Epithelial cell of proximal tubule (primary cell): ENCODE results near the gene TMEM138. TPM values are rescaled to one million over a fixed set of nuclear protein-coding genes. Genes with fewer than 3 reads are reported as not detected.

ENCODE experiments used
- DNase-seq: peaks from one replicate; pipeline ENCODE4 v3.0.0-alpha.2; 2011; ENCODE audit warnings: low read depth
- H3K4me3 ChIP-seq: 2 replicates; pipeline ENCODE4 v1.5.1; 2011; ENCODE audit warnings: low read depth, mild to moderate bottlenecking, low read length
- CTCF ChIP-seq: conservative IDR thresholded peaks from 2 replicates; pipeline ENCODE4 v1.5.1; 2012; ENCODE audit warnings: low read depth, mild to moderate bottlenecking, low read length
- total RNA-seq: library from RNA; depleted of rRNA; stranded (reverse); fragments of >200 nt; gene quantifications from 2 replicates; pipeline ENCODE4 v1.2.3, GENCODE V29; 2015

The TMEM138 gene
- total RNA-seq, 1 donor from 2014 or later, result 21.9 TPM

GRCh38 chr11:61392981-61393595 is 30.9 kb downstream of the TMEM138 start:
- peak; percentile 38 for TF ChIP-seq CTCF
- DNase-seq, result no peak
- H3K4me3 ChIP-seq, result peak overlapping the region; percentile 94

GRCh38 chr11:61401173-61401572 is 39.0 kb downstream of the TMEM138 start:
- no peak for TF ChIP-seq CTCF
- H3K4me3 ChIP-seq, result no peak overlapping the region
- DNase-seq, result no peak

- no peak for TF ChIP-seq CTCF
- H3K4me3 ChIP-seq, result no peak overlapping the region
- DNase-seq, result no peak
Measured at GRCh38 chr11:61401573-61401972, 39.4 kb downstream of the TMEM138 start.

- TF ChIP-seq CTCF, result no peak
- no peak overlapping the region for H3K4me3 ChIP-seq
- DNase-seq, result no peak
Measured at GRCh38 chr11:61403658-61404057, 41.5 kb downstream of the TMEM138 start.

- no peak overlapping the region for H3K4me3 ChIP-seq
- no peak for TF ChIP-seq CTCF
- no peak for DNase-seq
Measured at GRCh38 chr11:61404103-61404502, 41.9 kb downstream of the TMEM138 start.

- H3K4me3 ChIP-seq, result no peak overlapping the region
- DNase-seq, result no peak
- TF ChIP-seq CTCF, result no peak
Measured at GRCh38 chr11:61404641-61405040, 42.5 kb downstream of the TMEM138 start.

GRCh38 chr11:61406067-61406466 is 43.9 kb downstream of the TMEM138 start:
- DNase-seq, result no peak
- H3K4me3 ChIP-seq, result no peak overlapping the region
- no peak for TF ChIP-seq CTCF
